Tibial nerve (tissue), 4 donors: ENCODE measurements around the gene BICRA.

Experiments used
- EP300 ChIP-seq, 2 donors: sonication (generic); formaldehyde crosslinking; IDR thresholded peaks; one replicate each; pipeline ENCODE4 v1.6.1; 2017; ENCODE audit warnings: antibody characterized with exemption in 2 of 2, mild to moderate bottlenecking in 1 of 2
- POLR2A ChIP-seq, 2 donors: fragments of 450-650 bp; IDR thresholded peaks; one replicate each; pipeline ENCODE4 v1.6.1; 2017; ENCODE audit warnings: antibody characterized with exemption in 2 of 2, mild to moderate bottlenecking in 2 of 2, moderate library complexity in 2 of 2
- TF ChIP-seq, protein P1 (sequence below), 5 experiments: fragments of 200-600 bp in 3 of 5; fragments of 450-650 bp in 2 of 5; sonication (generic) in 3 of 5; IDR thresholded peaks; one replicate each; pipeline ENCODE4 v1.5.1; 2016 to 2019; ENCODE audit warnings: antibody characterized with exemption in 5 of 5, mild to moderate bottlenecking in 3 of 5, moderate library complexity in 2 of 5

DNA sequence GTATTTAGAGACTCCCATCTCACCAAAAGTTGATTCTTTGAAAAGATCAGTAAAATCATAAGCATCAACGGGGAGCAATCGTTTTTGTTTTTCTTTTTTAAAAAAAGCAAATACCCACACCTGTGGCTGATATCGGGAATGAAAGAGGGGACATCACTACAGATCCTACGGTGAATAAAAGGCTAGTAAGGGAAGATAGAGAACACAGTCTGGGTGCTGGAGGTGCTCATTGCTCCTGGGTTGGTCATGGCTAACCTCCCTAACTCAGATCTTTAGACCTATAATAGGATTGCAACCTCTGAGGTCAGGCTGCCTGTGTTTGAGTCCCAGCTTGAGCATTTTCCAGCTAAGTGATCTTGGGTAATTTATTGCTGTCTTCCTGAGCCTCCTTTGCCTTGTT is 105.4 kb downstream of the BICRA start:
- TF ChIP-seq, protein P1, sequence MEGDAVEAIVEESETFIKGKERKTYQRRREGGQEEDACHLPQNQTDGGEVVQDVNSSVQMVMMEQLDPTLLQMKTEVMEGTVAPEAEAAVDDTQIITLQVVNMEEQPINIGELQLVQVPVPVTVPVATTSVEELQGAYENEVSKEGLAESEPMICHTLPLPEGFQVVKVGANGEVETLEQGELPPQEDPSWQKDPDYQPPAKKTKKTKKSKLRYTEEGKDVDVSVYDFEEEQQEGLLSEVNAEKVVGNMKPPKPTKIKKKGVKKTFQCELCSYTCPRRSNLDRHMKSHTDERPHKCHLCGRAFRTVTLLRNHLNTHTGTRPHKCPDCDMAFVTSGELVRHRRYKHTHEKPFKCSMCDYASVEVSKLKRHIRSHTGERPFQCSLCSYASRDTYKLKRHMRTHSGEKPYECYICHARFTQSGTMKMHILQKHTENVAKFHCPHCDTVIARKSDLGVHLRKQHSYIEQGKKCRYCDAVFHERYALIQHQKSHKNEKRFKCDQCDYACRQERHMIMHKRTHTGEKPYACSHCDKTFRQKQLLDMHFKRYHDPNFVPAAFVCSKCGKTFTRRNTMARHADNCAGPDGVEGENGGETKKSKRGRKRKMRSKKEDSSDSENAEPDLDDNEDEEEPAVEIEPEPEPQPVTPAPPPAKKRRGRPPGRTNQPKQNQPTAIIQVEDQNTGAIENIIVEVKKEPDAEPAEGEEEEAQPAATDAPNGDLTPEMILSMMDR (IDR thresholded peaks at IDR 0.05) = no peak
- TF ChIP-seq POLR2A (IDR thresholded peaks at IDR 0.05) = no peak
- no peak for TF ChIP-seq EP300 (IDR thresholded peaks at IDR 0.05)
